ENCODE data around the gene TOX3. TPM values are rescaled to one million over a fixed set of nuclear protein-coding genes. Genes with fewer than 3 reads are reported as not detected.

The TOX3 gene
- total and polyA plus RNA-seq, 2 of the 8 experiments (the other 6 are each of a cell fraction or from before 2014, with no cell fraction given) = 16.7 to 31.2 TPM

- H2AK5ac ChIP-seq (ENCODE audit: low read depth, low read length) = no peak overlapping the region
- POLR2A ChIA-PET (ENCODE audit: partially characterized antibody) = no interaction called here
- H4K20me1 ChIP-seq (replicated peaks in 1 of 2; ENCODE audit: control insufficient read depth in 1 of 2, insufficient read depth in 2 of 2, low read length in 2 of 2) = peaks cover 0 to 4% of the 10 kb centered on the region in 2 experiments
- no peak overlapping the region for H3K23ac ChIP-seq (ENCODE audit: insufficient read length)
- H2BK15ac ChIP-seq (ENCODE audit: low read length) = no peak overlapping the region
- peak overlapping the region; percentile 46; the same call in 1 of the 2 replicates for H2BK5ac ChIP-seq (ENCODE audit: low read depth, low read length)
- no peak overlapping the region for H3K9ac ChIP-seq (replicated peaks in 1 of 4; ENCODE audit: extremely low read depth in 1 of 4, low read depth in 3 of 4, low read length in 3 of 4)
- H3K36me3 ChIP-seq (ENCODE audit: control insufficient read depth in 2 of 4, insufficient read depth in 4 of 4, low read length in 3 of 4) = no peaks in the 10 kb centered on the region; a peak in 2 of 8 replicates
- H3K4me3 ChIP-seq (ENCODE audit: extremely low read depth in 1 of 4, insufficient read depth in 2 of 4, low read depth in 3 of 4, low read length in 4 of 4) = peak overlapping the region in 1 of 4 experiments; percentile 7; a peak in 1 of 8 replicates
- no peak overlapping the region for H4K5ac ChIP-seq (ENCODE audit: insufficient read length, low read depth, low read length)
- peaks cover 0 to 10% (median 7%) of the 10 kb centered on the region in 4 experiments; a peak in 5 of 7 replicates for H3K4me1 ChIP-seq (replicated peaks in 1 of 4; ENCODE audit: control insufficient read depth in 3 of 4, insufficient read depth in 4 of 4, low read length in 3 of 4)
- WGBS, 2 experiments (ENCODE audit: extremely low coverage in 1 of 2, insufficient coverage in 1 of 2, insufficient read length in 1 of 2, insufficient replicate concordance in 2 of 2, low coverage in 1 of 2, low lambda C conversion rate in 2 of 2, missing lambda C conversion rate in 1 of 2) = 57% methylated on average over 4 of the region's 4 CpGs; no CpG with 5 or more reads in 1 of the 2 experiments
- H4K91ac ChIP-seq (replicated peaks; ENCODE audit: insufficient read length, low read length) = no peak overlapping the region
- H3K9me3 ChIP-seq (ENCODE audit: insufficient read depth in 2 of 2, low read depth in 1 of 2, low read length in 1 of 2) = no peaks in the 10 kb centered on the region
- no peak overlapping the region for H3K4ac ChIP-seq (replicated peaks; ENCODE audit: insufficient read length, low read depth, low read length)
- H3K23me2 ChIP-seq (ENCODE audit: low read depth, low read length) = no peaks in the 10 kb centered on the region
- CTCF ChIA-PET (ENCODE audit: partially characterized antibody) = interaction anchor here (0.6 to 1.3 kb wide), 5 partner anchors 9 to 443 kb away, joined by 3 to 4 read pairs (median 4); no protein-coding TSS in a partner anchor
- H2BK120ac ChIP-seq (replicated peaks; ENCODE audit: low read depth, low read length) = no peak overlapping the region
- no peaks in the 10 kb centered on the region for H3K27me3 ChIP-seq (replicated peaks in 1 of 4; ENCODE audit: control insufficient read depth in 3 of 4, extremely low read depth in 1 of 4, insufficient read depth in 3 of 4, low read length in 3 of 4)
- H2BK20ac ChIP-seq (ENCODE audit: low read length) = no peak overlapping the region
- FAIRE-seq (peak; percentile 74), DNase-seq (ENCODE audit: low read depth in 1 of 2, low spot score in 2 of 2) (peak in 1 of 2 experiments; percentile 7)
- no peak overlapping the region for H3K27ac ChIP-seq (ENCODE audit: low read depth, low read length)
- no peak overlapping the region for H3K56ac ChIP-seq (replicated peaks; ENCODE audit: insufficient read length, low read depth, low read length)
- no peak overlapping the region for H2AFZ ChIP-seq (ENCODE audit: low read length)
- no peak overlapping the region for H4K8ac ChIP-seq (ENCODE audit: extremely low read depth, insufficient read depth, low read length)
- peak overlapping the region; percentile 41; the same call in 1 of the 2 replicates for H2BK12ac ChIP-seq (ENCODE audit: low read depth, low read length)
- H3K79me1 ChIP-seq (ENCODE audit: low read depth, low read length) = no peaks in the 10 kb centered on the region
- H3K18ac ChIP-seq (ENCODE audit: extremely low read depth, low read length) = 0 out of 2 replicates have a peak overlapping the region, but pooled peaks have one; percentile 62
- peak overlapping the region; percentile 21 to 51; a peak in 3 of 4 replicates for H3K4me2 ChIP-seq (ENCODE audit: insufficient read depth in 1 of 2, low read depth in 2 of 2, low read length in 2 of 2)
- TF ChIP-seq TEAD4 (IDR thresholded peaks at IDR 0.05; ENCODE audit: low read depth, low read length) (peak; percentile 38; the same call in 1 of the 2 replicates), KDM4A (IDR thresholded peaks at IDR 0.05; ENCODE audit: low read depth, low read length, severe bottlenecking) (no peak)
- H3K14ac ChIP-seq (ENCODE audit: insufficient read length) = no peak overlapping the region
- peaks cover 0 to 68% of the 10 kb centered on the region in 2 experiments; a peak in 3 of 4 replicates for H3K79me2 ChIP-seq (ENCODE audit: control insufficient read depth in 1 of 2, insufficient read depth in 2 of 2, low read length in 2 of 2)
Measured at GRCh38 chr16:52512297-52512987, 34.5 kb downstream of the TOX3 start.

Measured in H1 (cell line).